BLaER1 (cell line): ENCODE results near the gene CTNNA2.

Experiments
- H3K27ac ChIP-seq: shearing (Covaris generic); formaldehyde crosslinking; 2 replicates; pipeline ENCODE4 v1.8.1; 2022
- H3K27me3 ChIP-seq: shearing (Covaris generic); formaldehyde crosslinking; 2 replicates; pipeline ENCODE4 v1.8.1; 2022
- H3K36me3 ChIP-seq: shearing (Covaris generic); formaldehyde crosslinking; 2 replicates; pipeline ENCODE4 v1.8.1; 2022
- H3K4me1 ChIP-seq: shearing (Covaris generic); formaldehyde crosslinking; 2 replicates; pipeline ENCODE4 v1.8.1; 2022
- H3K4me2 ChIP-seq: shearing (Covaris generic); formaldehyde crosslinking; 2 replicates; pipeline ENCODE4 v1.8.1; 2022
- H3K4me3 ChIP-seq: shearing (Covaris generic); formaldehyde crosslinking; 2 replicates; pipeline ENCODE4 v1.8.1; 2022
- H3K9ac ChIP-seq: shearing (Covaris generic); formaldehyde crosslinking; 2 replicates; pipeline ENCODE4 v1.8.1; 2022
- H3K9me3 ChIP-seq: shearing (Covaris generic); formaldehyde crosslinking; 2 replicates; pipeline ENCODE4 v1.8.1; 2022
- H4K20me1 ChIP-seq: shearing (Covaris generic); formaldehyde crosslinking; 2 replicates; pipeline ENCODE4 v1.8.1; 2022
- Cebpa-rat ChIP-seq: shearing (Covaris generic); IDR thresholded peaks from 2 replicates; pipeline ENCODE4 v1.8.1; 2022

The CTNNA2 gene

DNA sequence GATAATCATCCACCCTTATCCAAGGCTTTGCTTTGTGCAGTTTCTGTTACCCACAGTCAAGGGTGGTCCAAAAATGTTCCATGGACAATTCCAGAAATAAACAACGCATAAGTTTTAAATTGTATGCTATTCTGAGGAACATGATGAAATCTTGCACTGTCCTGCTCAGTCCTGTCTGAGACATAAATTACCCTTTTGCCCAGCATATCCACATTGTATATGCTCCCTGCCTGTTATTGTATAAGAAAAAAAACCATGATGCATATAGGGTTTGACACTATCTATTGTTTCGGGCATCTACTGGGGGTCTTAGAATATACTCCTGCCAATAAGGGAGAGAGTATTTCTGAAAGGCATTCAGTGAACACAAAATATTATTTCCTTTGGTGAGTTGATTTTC is 767.7 kb downstream of the CTNNA2 start:
- H3K4me1 ChIP-seq: no peaks in the 10 kb centered on the region
- H3K27me3 ChIP-seq: no peaks in the 10 kb centered on the region
- no peak overlapping the region for H3K4me2 ChIP-seq
- no peak for TF ChIP-seq Cebpa-rat
- H4K20me1 ChIP-seq: no peaks in the 10 kb centered on the region
- H3K36me3 ChIP-seq: no peaks in the 10 kb centered on the region
- H3K4me3 ChIP-seq: no peak overlapping the region
- no peak overlapping the region for H3K9ac ChIP-seq
- H3K9me3 ChIP-seq: peaks cover 8% of the 10 kb centered on the region; the same call in 1 of the 2 replicates
- H3K27ac ChIP-seq: no peak overlapping the region

GRCh38 chr2:80281049-80281448 is 768.2 kb downstream of the CTNNA2 start:
- no peak overlapping the region for H3K27ac ChIP-seq
- no peaks in the 10 kb centered on the region for H3K27me3 ChIP-seq
- TF ChIP-seq Cebpa-rat: no peak
- H4K20me1 ChIP-seq: no peaks in the 10 kb centered on the region
- H3K9ac ChIP-seq: no peak overlapping the region
- H3K4me1 ChIP-seq: no peaks in the 10 kb centered on the region
- no peaks in the 10 kb centered on the region for H3K36me3 ChIP-seq
- H3K9me3 ChIP-seq: peaks cover 8% of the 10 kb centered on the region; the same call in 1 of the 2 replicates
- H3K4me3 ChIP-seq: no peak overlapping the region
- no peak overlapping the region for H3K4me2 ChIP-seq

GRCh38 chr2:80288576-80288975 is 775.7 kb downstream of the CTNNA2 start:
- Histone ChIP-seq H3K4me1 (no peaks in the 10 kb centered on the region), H3K27me3 (no peaks in the 10 kb centered on the region)

GRCh38 chr2:80291656-80292055 is 778.8 kb downstream of the CTNNA2 start:
- TF ChIP-seq Cebpa-rat: no peak
- H3K36me3 ChIP-seq: no peaks in the 10 kb centered on the region
- H3K27ac ChIP-seq: no peak overlapping the region
- H3K27me3 ChIP-seq: no peaks in the 10 kb centered on the region
- no peak overlapping the region for H3K9ac ChIP-seq
- no peak overlapping the region for H3K4me2 ChIP-seq
- H4K20me1 ChIP-seq: no peaks in the 10 kb centered on the region
- no peaks in the 10 kb centered on the region for H3K9me3 ChIP-seq
- H3K4me3 ChIP-seq: no peak overlapping the region
- no peaks in the 10 kb centered on the region for H3K4me1 ChIP-seq

More at GRCh38 chr2:80288576-80288975, 775.7 kb downstream of the CTNNA2 start:
- Histone ChIP-seq H3K4me2 (no peak overlapping the region), H3K9ac (no peak overlapping the region), H3K4me3 (no peak overlapping the region), H3K9me3 (no peaks in the 10 kb centered on the region), H4K20me1 (no peaks in the 10 kb centered on the region), H3K27ac (no peak overlapping the region), H3K36me3 (no peaks in the 10 kb centered on the region)
- no peak for TF ChIP-seq Cebpa-rat

DNA sequence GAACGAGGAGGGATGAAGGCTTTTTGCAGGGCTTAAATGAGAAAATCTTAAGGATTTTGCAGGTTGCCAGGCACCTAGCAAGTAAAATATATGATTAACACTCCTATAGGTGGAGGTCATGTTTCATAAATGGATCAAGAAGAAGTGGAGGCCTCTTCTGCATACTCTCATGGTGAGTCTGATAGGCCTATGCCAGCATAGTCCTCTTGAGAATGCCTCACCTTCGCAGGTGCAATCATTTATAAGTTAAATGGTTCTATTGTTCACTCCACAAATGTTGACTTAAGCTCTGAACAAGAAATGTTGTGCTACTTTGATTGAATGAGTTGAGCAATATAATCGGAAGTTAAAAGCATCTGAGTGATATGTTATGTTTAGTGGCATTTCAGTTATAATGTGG is 779.6 kb downstream of the CTNNA2 start:
- H3K36me3 ChIP-seq: no peaks in the 10 kb centered on the region
- H3K4me2 ChIP-seq: no peak overlapping the region
- H3K27ac ChIP-seq: no peak overlapping the region
- H4K20me1 ChIP-seq: no peaks in the 10 kb centered on the region
- TF ChIP-seq Cebpa-rat: no peak
- no peak overlapping the region for H3K4me3 ChIP-seq
- no peaks in the 10 kb centered on the region for H3K4me1 ChIP-seq
- no peaks in the 10 kb centered on the region for H3K9me3 ChIP-seq
- H3K9ac ChIP-seq: no peak overlapping the region
- no peaks in the 10 kb centered on the region for H3K27me3 ChIP-seq

GRCh38 chr2:80293039-80293438 is 780.2 kb downstream of the CTNNA2 start:
- H3K9me3 ChIP-seq: no peaks in the 10 kb centered on the region
- H3K27me3 ChIP-seq: no peaks in the 10 kb centered on the region
- H3K36me3 ChIP-seq: no peaks in the 10 kb centered on the region
- TF ChIP-seq Cebpa-rat: no peak
- H3K4me2 ChIP-seq: no peak overlapping the region
- H4K20me1 ChIP-seq: no peaks in the 10 kb centered on the region
- no peak overlapping the region for H3K4me3 ChIP-seq
- H3K9ac ChIP-seq: no peak overlapping the region
- H3K4me1 ChIP-seq: no peaks in the 10 kb centered on the region
- H3K27ac ChIP-seq: no peak overlapping the region

DNA sequence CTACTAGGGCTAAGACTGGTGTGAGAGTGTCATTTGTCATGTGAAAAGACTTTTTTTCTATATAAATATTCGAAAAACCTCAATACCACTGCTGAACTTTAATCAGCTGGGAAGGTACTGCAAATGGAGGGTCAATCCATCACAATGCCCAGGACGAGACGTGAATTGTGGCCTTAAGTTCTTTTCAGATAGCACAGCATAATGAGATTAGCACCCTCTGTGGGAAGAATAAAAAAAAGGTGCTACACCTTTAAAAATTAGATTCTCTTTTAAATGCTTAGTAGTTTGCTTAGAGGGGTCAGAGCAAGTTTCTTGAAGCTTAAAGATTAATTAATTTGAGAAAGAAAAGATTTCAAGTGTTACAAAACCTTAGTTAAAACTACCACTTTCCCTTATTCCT is 786.1 kb downstream of the CTNNA2 start:
- Histone ChIP-seq H3K27me3 (peaks cover 26% of the 10 kb centered on the region), H3K4me1 (peaks cover 2% of the 10 kb centered on the region), H3K4me3 (no peak overlapping the region), H3K36me3 (no peaks in the 10 kb centered on the region), H3K9me3 (peaks cover 17% of the 10 kb centered on the region), H3K27ac (no peak overlapping the region), H4K20me1 (no peaks in the 10 kb centered on the region), H3K4me2 (no peak overlapping the region), H3K9ac (no peak overlapping the region)
- TF ChIP-seq Cebpa-rat: no peak

GRCh38 chr2:80299661-80300060 is 786.8 kb downstream of the CTNNA2 start:
- Histone ChIP-seq H3K36me3 (no peaks in the 10 kb centered on the region), H3K4me1 (peaks cover 6% of the 10 kb centered on the region), H3K4me3 (no peak overlapping the region), H3K27me3 (peaks cover 33% of the 10 kb centered on the region), H3K4me2 (no peak overlapping the region), H4K20me1 (no peaks in the 10 kb centered on the region), H3K9me3 (peaks cover 17% of the 10 kb centered on the region), H3K9ac (no peak overlapping the region), H3K27ac (no peak overlapping the region)
- no peak for TF ChIP-seq Cebpa-rat

DNA sequence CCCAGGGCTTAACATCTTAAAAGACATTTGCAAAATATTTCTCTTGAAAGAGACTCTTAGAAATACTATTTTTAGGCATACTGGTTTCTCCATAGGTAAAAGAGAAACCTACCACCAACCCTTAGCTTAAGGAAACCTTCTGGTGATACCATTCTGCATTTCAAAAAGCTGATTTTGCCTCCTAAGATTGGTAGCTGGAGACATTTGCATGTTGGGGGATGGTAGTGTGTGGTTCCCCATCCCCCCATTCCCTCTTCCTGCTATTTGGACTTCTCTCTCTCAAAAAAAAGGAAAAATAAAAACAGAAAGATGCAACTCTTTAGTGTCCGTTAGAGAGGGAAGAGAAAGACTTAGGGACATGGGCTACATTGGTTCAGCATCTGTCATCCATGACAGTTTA is 787.5 kb downstream of the CTNNA2 start:
- Histone ChIP-seq H3K4me2 (no peak overlapping the region), H4K20me1 (no peaks in the 10 kb centered on the region), H3K4me3 (no peak overlapping the region), H3K4me1 (peaks cover 6% of the 10 kb centered on the region), H3K27ac (no peak overlapping the region), H3K9me3 (peaks cover 21% of the 10 kb centered on the region), H3K27me3 (peaks cover 40% of the 10 kb centered on the region), H3K36me3 (no peaks in the 10 kb centered on the region), H3K9ac (no peak overlapping the region)
- TF ChIP-seq Cebpa-rat: no peak

- no peak overlapping the region for H3K9ac ChIP-seq
- no peak for TF ChIP-seq Cebpa-rat
- H3K4me1 ChIP-seq: peaks cover 6% of the 10 kb centered on the region
- H3K27ac ChIP-seq: no peak overlapping the region
- peaks cover 44% of the 10 kb centered on the region for H3K27me3 ChIP-seq
- H4K20me1 ChIP-seq: no peaks in the 10 kb centered on the region
- H3K36me3 ChIP-seq: no peaks in the 10 kb centered on the region
- H3K4me2 ChIP-seq: no peak overlapping the region
- H3K9me3 ChIP-seq: peaks cover 21% of the 10 kb centered on the region
- H3K4me3 ChIP-seq: no peak overlapping the region
These were observed 788.1 kb downstream of the CTNNA2 start for GRCh38 chr2:80300954-80301353.

DNA sequence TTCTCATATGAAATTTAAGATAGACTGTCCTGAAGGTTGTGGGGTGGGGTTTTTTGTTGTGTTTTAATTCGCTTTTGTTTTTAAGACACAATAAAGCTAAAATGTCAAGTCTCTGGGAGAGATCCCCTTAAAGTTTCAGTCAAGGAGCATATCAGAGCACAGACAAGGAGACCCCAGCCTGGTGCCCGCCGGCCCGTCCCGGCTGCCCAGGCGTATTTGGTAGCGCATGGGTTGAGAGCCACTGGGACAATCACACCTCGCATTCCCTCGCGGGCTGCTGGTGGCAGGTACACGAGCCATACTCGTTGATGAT is 789.1 kb downstream of the CTNNA2 start:
- H4K20me1 ChIP-seq: no peaks in the 10 kb centered on the region
- H3K9me3 ChIP-seq: peaks cover 21% of the 10 kb centered on the region
- TF ChIP-seq Cebpa-rat: no peak
- H3K27me3 ChIP-seq: peaks cover 44% of the 10 kb centered on the region
- no peaks in the 10 kb centered on the region for H3K36me3 ChIP-seq
- no peak overlapping the region for H3K4me2 ChIP-seq
- peaks cover 6% of the 10 kb centered on the region for H3K4me1 ChIP-seq
- no peak overlapping the region for H3K9ac ChIP-seq
- no peak overlapping the region for H3K4me3 ChIP-seq
- H3K27ac ChIP-seq: no peak overlapping the region
